Effector memory CD8-positive, alpha-beta T cell (primary cell): ENCODE results near the gene FGF1.
A peak's percentile ranks its signal among the peaks of the same experiment; 100 is the strongest.

Source experiments
- ATAC-seq: fragments of 150-1000 bp; cut with Tn5 transposase; replicated peaks from 2 replicates; pipeline ENCODE4 v1.10.0; 2021; ENCODE audit warnings: mild to moderate bottlenecking, moderate library complexity
- DNase-seq, 3 experiments: peaks; one replicate each; pipeline ENCODE4 v3.0.0; 2021
- H3K27ac Mint-ChIP-seq, 2 donors: one replicate each; pipeline ENCODE4 v1.8.0; 2022; ENCODE audit warnings: mild to moderate bottlenecking in 2 of 2, mixed read lengths in 2 of 2, moderate library complexity in 2 of 2
- H3K27me3 Mint-ChIP-seq, 2 donors: one replicate each; pipeline ENCODE4 v1.8.0; 2022; ENCODE audit warnings: mixed read lengths in 2 of 2
- H3K36me3 Mint-ChIP-seq: one replicate; pipeline ENCODE4 v1.8.0; 2022; ENCODE audit warnings: mild to moderate bottlenecking, moderate library complexity, mixed read lengths; ENCODE audit not compliant: insufficient read depth
- H3K4me1 Mint-ChIP-seq, 2 donors: one replicate each; pipeline ENCODE4 v1.8.0; 2022; ENCODE audit warnings: low read depth in 2 of 2, mixed read lengths in 2 of 2
- H3K4me3 Mint-ChIP-seq, 2 donors: one replicate each; pipeline ENCODE4 v1.8.0; 2022; ENCODE audit warnings: mild to moderate bottlenecking in 2 of 2, mixed read lengths in 2 of 2, moderate library complexity in 2 of 2
- H3K9me3 Mint-ChIP-seq, 2 donors: one replicate each; pipeline ENCODE4 v1.8.0; 2022; ENCODE audit warnings: mixed read lengths in 2 of 2

The FGF1 gene

GRCh38 chr5:142600611-142601358 lies 85.1 kb downstream of the FGF1 start:
- H3K4me3 Mint-ChIP-seq, result no peak overlapping the region
- ATAC-seq, result no peak
- no peak for DNase-seq
- H3K36me3 Mint-ChIP-seq, result no peaks in the 10 kb centered on the region
- H3K4me1 Mint-ChIP-seq, result no peaks in the 10 kb centered on the region
- no peaks in the 10 kb centered on the region for H3K9me3 Mint-ChIP-seq
- peaks cover 62 to 83% of the 10 kb centered on the region in 2 donors for H3K27me3 Mint-ChIP-seq
- no peak overlapping the region for H3K27ac Mint-ChIP-seq

DNA sequence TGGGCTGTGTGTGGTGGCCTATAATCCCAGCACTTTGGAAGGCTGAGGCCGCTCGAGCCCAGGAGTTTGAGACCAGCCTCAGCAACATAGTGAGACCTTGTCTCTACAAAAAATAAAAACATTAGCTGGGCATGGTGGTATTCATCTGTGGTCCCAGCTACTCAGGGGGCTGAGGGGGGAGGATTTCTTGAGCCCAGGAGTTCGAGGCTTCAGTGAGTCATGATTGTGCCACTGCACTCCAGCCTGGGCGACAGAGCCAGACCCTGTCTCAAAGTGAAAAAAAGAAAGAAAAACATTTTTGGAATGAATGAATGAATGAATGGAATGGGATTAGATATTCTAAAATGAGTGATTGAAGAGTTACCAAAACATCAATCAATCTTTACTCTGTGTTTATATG lies 85.8 kb downstream of the FGF1 start:
- DNase-seq (no peak), ATAC-seq (no peak)
- no peaks in the 10 kb centered on the region for H3K9me3 Mint-ChIP-seq
- no peak overlapping the region for H3K27ac Mint-ChIP-seq
- H3K4me3 Mint-ChIP-seq, result no peak overlapping the region
- no peaks in the 10 kb centered on the region for H3K36me3 Mint-ChIP-seq
- peaks cover 61 to 83% of the 10 kb centered on the region in 2 donors for H3K27me3 Mint-ChIP-seq
- no peaks in the 10 kb centered on the region for H3K4me1 Mint-ChIP-seq

DNA sequence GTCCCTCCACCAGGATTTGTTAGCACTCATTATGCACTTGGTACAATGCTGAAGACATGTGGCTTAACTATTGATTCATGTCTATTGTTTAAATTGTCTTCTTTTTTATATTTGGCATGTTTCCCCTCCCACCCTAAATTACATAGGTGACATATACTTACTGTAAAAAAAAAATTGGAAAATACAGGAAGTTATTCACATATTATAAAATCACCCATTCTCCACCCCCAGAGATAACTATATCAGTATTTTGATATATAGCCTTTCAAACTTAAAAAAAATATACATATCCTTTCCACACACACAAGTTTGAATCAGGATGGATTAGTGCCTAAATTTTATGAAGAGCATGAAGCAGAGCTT lies 87.6 kb downstream of the FGF1 start:
- Mint-ChIP-seq H3K27me3 (peaks cover 61 to 78% of the 10 kb centered on the region in 2 donors), H3K9me3 (no peaks in the 10 kb centered on the region), H3K36me3 (no peaks in the 10 kb centered on the region), H3K4me1 (no peaks in the 10 kb centered on the region), H3K27ac (no peak overlapping the region), H3K4me3 (no peak overlapping the region)
- DNase-seq (no peak), ATAC-seq (no peak)

DNA sequence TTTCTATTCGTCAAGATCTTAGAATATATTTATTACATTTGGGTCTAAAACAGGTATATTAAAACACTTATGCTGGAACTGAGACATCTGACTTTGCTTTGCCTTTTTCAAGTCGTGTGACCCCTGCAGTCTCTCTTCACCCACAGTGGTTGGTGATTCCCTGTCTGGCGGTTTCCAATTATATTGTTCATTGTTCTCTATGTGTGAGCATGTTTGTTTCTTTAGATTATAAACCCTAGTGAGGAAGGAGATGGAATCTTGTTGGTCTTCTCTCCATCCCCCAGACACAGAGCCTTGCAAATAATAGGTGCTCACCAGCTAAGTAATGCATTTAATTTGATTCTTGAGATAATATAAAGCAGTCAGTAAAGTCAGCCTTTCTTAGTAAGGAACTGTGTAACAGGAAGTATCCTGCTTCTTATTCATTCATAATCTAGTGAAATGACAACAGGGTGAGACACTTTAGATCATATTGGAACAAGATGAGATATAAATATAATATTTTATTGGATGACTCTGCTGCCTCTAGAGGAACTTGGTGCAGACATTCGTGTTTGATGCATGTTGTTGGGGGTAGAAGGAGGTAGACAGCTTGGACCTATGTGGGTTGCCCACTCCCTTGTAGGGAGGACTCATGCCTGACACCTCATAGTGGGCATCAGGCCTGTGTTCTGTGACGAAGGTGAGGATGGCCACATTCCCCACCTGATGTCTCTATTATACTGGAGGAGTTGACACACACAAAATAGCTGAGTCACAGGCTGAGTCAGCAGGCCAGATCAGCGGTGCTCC lies 88.1 kb downstream of the FGF1 start:
- H3K4me3 Mint-ChIP-seq, result no peak overlapping the region
- H3K27ac Mint-ChIP-seq, result no peak overlapping the region
- ATAC-seq, result no peak
- no peak for DNase-seq
- peaks cover 55 to 72% of the 10 kb centered on the region in 2 donors for H3K27me3 Mint-ChIP-seq
- no peaks in the 10 kb centered on the region for H3K36me3 Mint-ChIP-seq
- H3K4me1 Mint-ChIP-seq, result no peaks in the 10 kb centered on the region
- no peaks in the 10 kb centered on the region for H3K9me3 Mint-ChIP-seq

DNA sequence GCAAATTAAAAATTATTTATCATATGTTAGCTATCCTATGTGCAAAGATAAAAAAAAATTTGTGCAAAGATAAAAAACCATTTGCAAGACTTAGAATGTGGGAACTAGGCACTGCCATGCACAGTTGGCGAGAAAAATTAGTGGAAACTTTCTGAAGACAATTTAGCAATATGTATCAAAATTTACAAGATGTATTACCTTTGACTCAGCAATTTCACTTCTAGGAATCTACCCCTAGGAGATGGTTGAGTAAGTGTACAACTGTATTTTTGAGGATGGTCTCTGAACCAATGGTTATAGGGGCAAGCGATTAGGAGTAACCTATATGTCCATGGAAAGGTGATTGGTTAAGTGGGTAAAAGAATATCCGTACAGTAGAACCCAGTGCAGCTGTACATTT lies 88.9 kb downstream of the FGF1 start:
- Mint-ChIP-seq H3K4me1 (no peaks in the 10 kb centered on the region), H3K4me3 (no peak overlapping the region), H3K27ac (no peak overlapping the region), H3K36me3 (no peaks in the 10 kb centered on the region), H3K9me3 (no peaks in the 10 kb centered on the region), H3K27me3 (peaks cover 54 to 66% of the 10 kb centered on the region in 2 donors)
- ATAC-seq, result no peak
- DNase-seq, result no peak

- H3K27me3 Mint-ChIP-seq, result peaks cover 65 to 67% of the 10 kb centered on the region in 2 donors
- H3K27ac Mint-ChIP-seq, result no peak overlapping the region
Measured at GRCh38 chr5:142592365-142592764, 93.5 kb downstream of the FGF1 start.

DNA sequence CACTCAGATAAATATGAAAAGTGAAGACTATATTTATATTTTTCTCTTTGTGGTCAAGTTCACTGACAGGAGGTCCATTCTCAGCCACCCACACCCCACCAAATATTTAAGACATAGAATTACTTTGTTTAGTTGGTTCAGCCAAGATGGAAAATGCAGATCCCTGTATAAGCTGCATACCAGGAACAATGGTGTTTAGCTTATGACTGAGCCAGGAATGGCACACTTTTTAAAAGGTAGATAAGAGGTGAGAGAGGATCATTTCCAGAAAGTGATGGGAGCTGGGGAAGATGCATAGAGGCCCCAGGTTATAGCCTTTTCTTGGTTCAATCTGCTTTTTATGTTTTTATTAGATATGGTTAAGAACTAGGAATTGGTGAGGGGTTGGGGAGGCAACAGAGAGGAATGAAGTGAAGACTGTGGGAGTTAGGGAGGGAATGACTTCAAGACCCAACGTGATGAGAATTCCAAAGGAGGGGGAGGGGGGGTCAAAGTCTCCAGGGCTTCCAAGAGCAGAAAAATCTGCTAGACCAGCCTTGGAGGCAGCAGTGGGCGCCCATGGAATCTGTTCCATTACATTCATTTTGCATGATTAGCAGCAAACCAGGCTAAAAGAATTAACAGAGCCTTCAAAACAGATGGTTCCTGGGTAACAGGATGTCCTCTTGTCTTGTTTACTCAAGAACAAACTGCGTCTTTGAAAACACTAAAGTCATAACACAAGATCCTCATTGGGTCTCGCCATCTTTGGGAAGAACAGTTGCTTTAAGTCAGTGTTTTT lies 95.2 kb downstream of the FGF1 start:
- Mint-ChIP-seq H3K9me3 (no peaks in the 10 kb centered on the region), H3K36me3 (no peaks in the 10 kb centered on the region), H3K27ac (no peak overlapping the region), H3K27me3 (peaks cover 66 to 70% of the 10 kb centered on the region in 2 donors), H3K4me1 (no peaks in the 10 kb centered on the region), H3K4me3 (no peak overlapping the region)
- no peak for DNase-seq
- ATAC-seq, result no peak

More at GRCh38 chr5:142592365-142592764, 93.5 kb downstream of the FGF1 start:
- H3K36me3 Mint-ChIP-seq, result no peaks in the 10 kb centered on the region
- H3K4me3 Mint-ChIP-seq, result no peak overlapping the region
- DNase-seq (no peak), ATAC-seq (no peak)
- H3K9me3 Mint-ChIP-seq, result no peaks in the 10 kb centered on the region
- H3K4me1 Mint-ChIP-seq, result no peaks in the 10 kb centered on the region

DNA sequence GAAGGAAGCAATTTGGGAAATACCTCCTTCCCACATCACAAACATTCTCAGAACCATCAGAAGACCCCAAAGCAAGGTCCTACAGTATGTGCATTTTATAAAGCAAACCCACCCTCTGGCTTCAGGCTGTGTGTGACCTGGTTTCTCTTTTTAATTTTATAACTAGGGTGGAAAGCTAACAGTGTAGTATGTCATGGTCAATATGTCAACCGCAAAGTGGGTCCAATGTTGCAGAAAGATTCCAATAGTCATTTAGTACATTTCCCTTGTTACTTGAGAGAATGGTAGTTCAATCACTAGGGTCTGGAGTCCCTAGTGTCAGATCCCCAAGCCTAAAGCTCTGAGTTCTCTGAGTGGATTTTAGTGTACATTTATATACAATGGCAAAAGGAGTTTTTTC lies 96.2 kb downstream of the FGF1 start:
- DNase-seq (no peak), ATAC-seq (no peak)
- Mint-ChIP-seq H3K9me3 (no peaks in the 10 kb centered on the region), H3K4me3 (no peak overlapping the region), H3K27me3 (peaks cover 62 to 70% of the 10 kb centered on the region in 2 donors), H3K36me3 (no peaks in the 10 kb centered on the region), H3K4me1 (no peaks in the 10 kb centered on the region), H3K27ac (no peak overlapping the region)

- peak in 2 of 3 experiments; percentile 11 to 19 for DNase-seq
- H3K27ac Mint-ChIP-seq, result no peak overlapping the region
- peaks cover 50 to 73% of the 10 kb centered on the region in 2 donors for H3K27me3 Mint-ChIP-seq
Measured at GRCh38 chr5:142587354-142587965, 98.4 kb downstream of the FGF1 start.

DNA sequence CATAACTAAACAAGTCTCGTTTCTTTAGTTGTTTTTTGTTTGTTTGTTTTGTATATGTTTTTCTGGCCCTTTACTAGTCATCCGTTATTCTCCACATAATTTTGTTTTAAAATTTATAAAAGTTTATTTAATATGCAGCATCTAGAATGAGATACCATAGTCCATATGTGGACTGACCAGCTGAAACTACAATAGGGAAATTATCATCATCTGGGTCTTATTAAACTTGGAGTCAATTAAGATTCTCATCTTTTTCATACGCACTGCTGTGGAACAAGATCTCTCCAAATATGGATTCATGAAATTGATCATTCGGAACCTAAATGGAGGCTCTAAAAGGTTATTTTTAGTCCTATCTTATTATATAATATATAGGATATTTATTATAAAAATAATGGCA lies 99.3 kb downstream of the FGF1 start:
- Mint-ChIP-seq H3K4me1 (peaks cover 2 to 10% of the 10 kb centered on the region in 2 donors), H3K4me3 (no peak overlapping the region), H3K27ac (no peak overlapping the region), H3K9me3 (peaks cover 0 to 1% of the 10 kb centered on the region in 2 donors), H3K36me3 (no peaks in the 10 kb centered on the region), H3K27me3 (peaks cover 43 to 68% of the 10 kb centered on the region in 2 donors)
- ATAC-seq (no peak), DNase-seq (no peak)

More at GRCh38 chr5:142587354-142587965, 98.4 kb downstream of the FGF1 start:
- no peaks in the 10 kb centered on the region for H3K9me3 Mint-ChIP-seq
- H3K4me1 Mint-ChIP-seq, result peaks cover 0 to 4% of the 10 kb centered on the region in 2 donors
- H3K4me3 Mint-ChIP-seq, result no peak overlapping the region
- H3K36me3 Mint-ChIP-seq, result no peaks in the 10 kb centered on the region
- no peak for ATAC-seq

DNA sequence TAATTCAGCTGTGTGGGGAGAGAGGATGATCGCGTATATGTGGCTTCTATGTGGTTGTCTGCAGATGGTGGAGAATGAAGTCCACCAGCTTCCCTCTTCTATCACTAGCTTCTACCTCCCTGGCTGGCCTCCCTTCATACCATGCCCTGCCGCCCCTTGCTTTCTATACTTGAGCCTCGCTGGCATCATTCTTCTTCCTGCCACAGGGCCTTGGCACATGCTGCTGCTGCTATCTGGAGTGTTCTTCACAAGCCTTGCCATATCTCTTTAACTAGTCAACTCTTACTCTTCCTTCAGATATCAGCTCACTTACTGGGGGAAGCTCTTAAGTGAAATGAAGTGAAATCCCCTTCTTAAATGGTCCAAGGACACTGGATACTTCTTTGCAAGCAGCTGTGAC lies 100.4 kb downstream of the FGF1 start:
- Mint-ChIP-seq H3K4me3 (no peak overlapping the region), H3K36me3 (no peaks in the 10 kb centered on the region), H3K27ac (no peak overlapping the region), H3K27me3 (peaks cover 32 to 57% of the 10 kb centered on the region in 2 donors), H3K4me1 (peaks cover 10 to 14% of the 10 kb centered on the region in 2 donors), H3K9me3 (peaks cover 0 to 1% of the 10 kb centered on the region in 2 donors)
- ATAC-seq (no peak), DNase-seq (no peak)

GRCh38 chr5:142584891-142585290 lies 101.0 kb downstream of the FGF1 start:
- Mint-ChIP-seq H3K9me3 (peaks cover 0 to 1% of the 10 kb centered on the region in 2 donors), H3K4me1 (peaks cover 15 to 19% of the 10 kb centered on the region in 2 donors), H3K36me3 (no peaks in the 10 kb centered on the region), H3K27ac (no peak overlapping the region), H3K4me3 (no peak overlapping the region), H3K27me3 (peaks cover 28 to 51% of the 10 kb centered on the region in 2 donors)
- DNase-seq (no peak), ATAC-seq (no peak)
